GM12892 (cell line): ENCODE results near the gene LCP1.

Source experiments
- POLR2A ChIP-seq: IDR thresholded peaks from 2 replicates; pipeline ENCODE4 v1.6.1; 2011; ENCODE audit warnings: low read depth, low read length, control low read depth
- POLR2AphosphoS5 ChIP-seq: IDR thresholded peaks from 2 replicates; pipeline ENCODE4 v1.6.1; 2011; ENCODE audit warnings: low read depth, low read length, control low read depth

- TF ChIP-seq POLR2A (no peak), POLR2AphosphoS5 (peak; percentile 16; the same call in 1 of the 2 replicates)
Measured at GRCh38 chr13:46179969-46180763, 1.8 kb downstream of the LCP1 start.
